ENCODE data around the gene ZSCAN4.

Gene ZSCAN4

DNA sequence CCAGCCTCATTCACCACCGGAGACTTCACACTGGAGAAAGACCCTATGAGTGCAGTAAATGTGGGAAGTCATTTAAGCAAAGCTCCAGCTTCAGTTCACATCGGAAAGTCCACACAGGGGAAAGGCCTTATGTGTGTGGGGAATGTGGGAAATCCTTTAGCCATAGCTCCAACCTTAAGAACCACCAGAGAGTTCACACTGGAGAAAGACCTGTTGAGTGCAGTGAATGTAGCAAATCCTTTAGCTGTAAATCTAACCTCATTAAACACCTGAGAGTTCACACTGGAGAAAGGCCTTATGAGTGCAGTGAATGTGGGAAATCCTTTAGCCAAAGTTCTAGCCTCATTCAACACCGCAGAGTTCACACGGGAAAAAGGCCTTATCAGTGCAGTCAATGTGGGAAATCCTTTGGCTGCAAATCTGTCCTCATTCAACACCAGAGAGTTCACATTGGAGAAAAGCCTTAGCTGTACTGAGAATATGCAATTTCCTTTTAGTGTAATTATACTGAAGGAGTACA lies 27.0 kb upstream of the ZSCAN4 start:
- H3K4me3 ChIP-seq (ENCODE audit: low read length), result no peak overlapping the region
- DNase-seq (ENCODE audit: low read depth), result no peak
- TF ChIP-seq, protein P1, sequence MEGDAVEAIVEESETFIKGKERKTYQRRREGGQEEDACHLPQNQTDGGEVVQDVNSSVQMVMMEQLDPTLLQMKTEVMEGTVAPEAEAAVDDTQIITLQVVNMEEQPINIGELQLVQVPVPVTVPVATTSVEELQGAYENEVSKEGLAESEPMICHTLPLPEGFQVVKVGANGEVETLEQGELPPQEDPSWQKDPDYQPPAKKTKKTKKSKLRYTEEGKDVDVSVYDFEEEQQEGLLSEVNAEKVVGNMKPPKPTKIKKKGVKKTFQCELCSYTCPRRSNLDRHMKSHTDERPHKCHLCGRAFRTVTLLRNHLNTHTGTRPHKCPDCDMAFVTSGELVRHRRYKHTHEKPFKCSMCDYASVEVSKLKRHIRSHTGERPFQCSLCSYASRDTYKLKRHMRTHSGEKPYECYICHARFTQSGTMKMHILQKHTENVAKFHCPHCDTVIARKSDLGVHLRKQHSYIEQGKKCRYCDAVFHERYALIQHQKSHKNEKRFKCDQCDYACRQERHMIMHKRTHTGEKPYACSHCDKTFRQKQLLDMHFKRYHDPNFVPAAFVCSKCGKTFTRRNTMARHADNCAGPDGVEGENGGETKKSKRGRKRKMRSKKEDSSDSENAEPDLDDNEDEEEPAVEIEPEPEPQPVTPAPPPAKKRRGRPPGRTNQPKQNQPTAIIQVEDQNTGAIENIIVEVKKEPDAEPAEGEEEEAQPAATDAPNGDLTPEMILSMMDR (conservative IDR thresholded peaks at IDR 0.05; ENCODE audit: low read depth, low read length), result no peak

DNA sequence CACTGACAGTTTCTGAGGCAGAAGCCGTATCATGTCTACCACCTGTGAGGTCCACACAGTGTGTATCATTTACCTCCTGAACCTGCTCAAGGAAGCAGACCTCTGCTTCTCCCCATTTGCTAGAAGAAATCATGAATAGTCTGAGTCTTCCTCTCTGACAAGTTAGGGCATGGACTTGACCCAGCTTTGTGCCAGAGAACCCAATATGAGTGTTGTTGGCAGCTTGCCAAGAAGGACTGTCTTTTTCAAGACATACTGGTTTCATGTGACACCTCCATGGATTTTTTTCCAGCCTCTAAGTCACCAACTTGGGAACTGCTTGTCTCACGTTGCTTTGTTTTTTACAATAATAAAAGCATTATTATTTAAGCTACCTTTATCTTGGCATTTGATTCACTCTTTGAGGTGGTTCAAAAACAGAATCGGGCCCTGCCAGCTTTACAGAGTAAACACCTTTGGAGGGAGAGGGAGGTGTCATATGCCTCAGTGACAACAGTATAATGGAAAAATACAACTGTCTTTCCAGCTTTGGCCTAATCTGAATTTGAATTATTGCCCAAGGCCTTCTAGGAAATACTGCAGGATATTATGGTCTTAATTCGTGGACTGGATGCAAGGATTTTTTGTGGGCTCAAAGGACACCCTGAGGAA lies 26.2 kb upstream of the ZSCAN4 start:
- TF ChIP-seq, protein P1 (conservative IDR thresholded peaks at IDR 0.05; ENCODE audit: low read depth, low read length), result no peak
- no peak overlapping the region for H3K4me3 ChIP-seq (ENCODE audit: low read length)
- DNase-seq (ENCODE audit: low read depth), result no peak

DNA sequence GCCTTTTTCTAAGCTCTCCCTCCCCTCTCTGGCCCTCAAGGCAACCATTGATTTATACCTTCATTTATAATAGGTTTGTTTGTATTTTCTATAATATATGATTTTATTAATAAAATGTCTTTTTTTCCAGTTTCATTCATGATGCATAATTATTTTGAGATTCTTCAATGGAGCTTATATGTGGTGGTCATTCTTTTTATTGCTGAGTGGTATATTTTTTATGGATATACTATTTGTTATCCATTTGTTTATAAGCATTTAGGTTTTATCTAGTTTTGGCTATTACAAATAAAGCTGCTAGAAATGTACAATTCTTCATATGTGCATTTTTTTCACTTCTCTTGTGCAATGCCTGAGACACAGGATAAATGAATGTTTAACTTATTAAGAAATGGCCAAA lies 25.0 kb upstream of the ZSCAN4 start:
- TF ChIP-seq, protein P1 (conservative IDR thresholded peaks at IDR 0.05; ENCODE audit: low read depth, low read length), result no peak
- no peak for DNase-seq (ENCODE audit: low read depth)
- no peak overlapping the region for H3K4me3 ChIP-seq (ENCODE audit: low read length)

DNA sequence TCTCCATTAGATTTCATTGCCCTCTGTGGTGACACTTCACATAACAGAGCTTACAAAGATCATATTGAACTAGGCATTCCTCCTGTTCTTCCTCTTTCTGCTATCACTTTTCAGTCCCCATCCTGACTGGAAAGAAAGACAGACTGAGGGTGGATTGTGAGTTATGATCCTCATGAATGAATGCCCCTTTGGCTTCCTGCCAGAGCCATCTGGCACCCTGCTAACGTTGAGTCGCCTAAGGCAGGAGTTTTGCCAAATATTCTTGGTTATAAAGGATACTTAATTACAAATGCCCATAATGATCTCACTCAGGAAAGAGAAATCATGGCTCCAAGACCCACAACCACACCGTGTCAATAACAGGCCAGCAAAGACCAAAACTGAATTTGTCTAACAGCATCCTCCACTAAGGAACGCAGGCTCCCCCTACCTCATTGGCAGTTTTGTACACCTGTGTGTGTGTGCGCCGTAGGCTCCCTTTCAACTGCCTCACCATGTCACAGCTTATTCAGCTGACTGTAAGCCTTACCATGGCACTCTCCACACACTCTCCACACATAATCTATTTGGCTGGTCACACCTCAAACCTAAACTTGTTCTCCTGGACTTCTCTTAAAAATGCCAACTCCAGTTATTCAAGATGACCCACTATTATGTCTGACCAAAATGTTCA lies 20.3 kb upstream of the ZSCAN4 start:
- no peak overlapping the region for H3K4me3 ChIP-seq (ENCODE audit: low read length)
- DNase-seq (ENCODE audit: low read depth), result no peak
- TF ChIP-seq, protein P1 (conservative IDR thresholded peaks at IDR 0.05; ENCODE audit: low read depth, low read length), result no peak

DNA sequence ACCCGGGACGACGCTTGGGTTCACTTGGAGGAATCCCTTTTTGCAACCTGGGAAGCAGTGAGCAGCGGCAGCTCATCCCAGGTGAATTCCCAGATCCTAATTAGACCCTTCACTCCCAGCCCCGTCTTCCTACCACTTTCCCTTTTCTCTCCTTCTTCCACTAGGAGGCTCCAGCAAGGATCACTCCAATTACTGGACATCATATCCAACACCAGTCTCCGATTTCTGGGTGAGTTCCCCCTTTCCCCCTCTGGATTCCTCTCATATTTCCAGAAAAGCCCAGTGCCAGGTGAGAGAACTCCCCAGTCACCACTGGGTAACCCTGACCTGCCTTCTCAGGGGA lies 17.1 kb upstream of the ZSCAN4 start:
- TF ChIP-seq, protein P1 (conservative IDR thresholded peaks at IDR 0.05; ENCODE audit: low read depth, low read length), result no peak
- no peak overlapping the region for H3K4me3 ChIP-seq (ENCODE audit: low read length)

DNA sequence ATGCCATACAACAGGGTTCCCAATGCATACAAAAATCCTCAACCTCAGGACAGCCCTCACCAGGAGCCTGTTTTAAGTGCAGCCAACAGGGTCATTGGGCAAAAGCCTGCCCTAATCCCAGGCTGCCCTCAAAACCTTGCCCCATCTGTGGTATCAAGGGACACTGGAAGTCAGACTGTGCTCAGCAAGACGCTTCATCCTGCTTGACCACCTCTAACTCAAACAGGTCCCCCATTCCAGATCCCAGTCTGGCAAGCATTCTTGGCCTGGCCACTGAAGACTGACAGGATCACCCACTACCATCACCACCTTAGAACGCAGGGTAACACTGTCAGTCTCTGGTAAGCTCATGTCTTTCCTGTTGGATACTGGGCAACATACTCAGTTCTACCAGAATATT lies 15.0 kb upstream of the ZSCAN4 start:
- no peak overlapping the region for H3K4me3 ChIP-seq (ENCODE audit: low read length)
- DNase-seq (ENCODE audit: low read depth), result no peak
- TF ChIP-seq, protein P1 (conservative IDR thresholded peaks at IDR 0.05; ENCODE audit: low read depth, low read length), result no peak

More for the DNA sequence above, 17.1 kb upstream of the ZSCAN4 start:
- no peak for DNase-seq (ENCODE audit: low read depth)

DNA sequence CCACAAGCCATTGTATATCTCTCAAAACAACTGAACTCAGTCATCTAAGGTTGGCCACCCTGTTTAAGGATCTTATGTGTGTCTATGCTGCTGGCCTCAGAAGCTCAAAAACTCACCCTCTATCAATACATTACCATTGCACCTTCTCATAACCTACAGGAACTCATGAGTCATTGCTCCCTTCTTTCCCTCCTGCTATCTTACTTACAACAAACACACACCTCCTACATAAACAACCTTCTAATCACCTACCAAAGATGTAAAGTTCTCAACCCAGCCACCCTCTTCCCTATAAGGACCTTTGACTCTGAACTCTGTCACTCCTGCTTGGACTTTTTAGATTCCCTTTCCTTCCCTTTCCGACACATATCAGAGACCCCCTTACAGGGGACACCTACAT lies 13.3 kb upstream of the ZSCAN4 start:
- TF ChIP-seq, protein P1 (conservative IDR thresholded peaks at IDR 0.05; ENCODE audit: low read depth, low read length), result no peak
- DNase-seq (ENCODE audit: low read depth), result no peak
- no peak overlapping the region for H3K4me3 ChIP-seq (ENCODE audit: low read length)
